IPS DF 4.7 (cell line): ENCODE data around the gene BCAR3.
A peak's percentile ranks its signal among the peaks of the same experiment; 100 is the strongest.
"Not testable (repeated sequence)": the region's sequence is repeated elsewhere in the genome, so short reads cannot be mapped to it uniquely, and the experiment has no call there.

Experiments used
- DNase-seq: peaks from one replicate; pipeline ENCODE4 v3.0.0-alpha.2; 2013; ENCODE audit warnings: low spot score; ENCODE audit errors: extremely low read depth

BCAR3 gene

DNA sequence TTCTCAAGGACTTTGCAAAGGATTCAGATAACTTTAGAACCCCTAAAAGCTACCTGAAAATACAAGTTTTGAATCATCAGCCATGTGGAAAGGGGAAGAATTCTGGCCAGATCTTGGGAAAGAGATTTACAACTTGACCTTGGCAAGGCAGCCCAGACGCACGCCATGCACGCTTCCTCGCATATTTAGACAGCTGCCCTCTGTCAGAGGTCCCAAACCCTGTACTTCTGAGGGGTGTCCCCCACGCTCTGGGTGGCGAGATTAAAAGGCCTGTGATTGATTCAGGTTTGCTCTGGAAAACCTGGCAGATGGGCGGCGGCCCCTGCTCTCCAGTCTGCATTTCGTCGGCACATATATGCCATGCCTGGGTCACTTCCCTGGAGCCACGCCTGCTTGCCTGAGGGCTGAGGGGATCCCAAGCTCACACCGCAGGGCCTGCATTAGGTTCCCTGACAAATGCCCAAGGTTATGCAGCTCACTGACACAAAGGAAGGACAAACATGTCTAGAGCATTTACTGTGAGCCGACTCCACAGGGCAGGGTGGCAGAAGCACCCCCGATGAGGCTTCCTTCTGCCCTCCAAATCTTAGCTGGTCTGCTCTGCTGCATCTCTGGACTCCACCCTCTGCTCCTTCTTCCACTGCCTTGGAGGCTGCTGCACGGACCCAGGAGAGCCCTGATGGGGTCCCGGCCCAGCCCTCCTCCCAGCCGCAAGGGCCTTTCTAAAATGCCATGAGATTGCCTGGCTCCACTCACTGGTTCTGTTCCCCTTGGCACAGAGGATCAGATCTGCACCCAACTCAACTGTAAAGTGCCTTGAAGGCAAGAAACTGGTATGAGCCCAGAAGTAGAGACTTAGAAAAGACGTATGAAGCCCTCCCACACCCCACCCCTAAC lies 103.9 kb downstream of the BCAR3 start:
- no peak for DNase-seq

- no peak for DNase-seq
Observed at GRCh38 chr1:93576746-93577145, 104.9 kb downstream of the BCAR3 start.

DNA sequence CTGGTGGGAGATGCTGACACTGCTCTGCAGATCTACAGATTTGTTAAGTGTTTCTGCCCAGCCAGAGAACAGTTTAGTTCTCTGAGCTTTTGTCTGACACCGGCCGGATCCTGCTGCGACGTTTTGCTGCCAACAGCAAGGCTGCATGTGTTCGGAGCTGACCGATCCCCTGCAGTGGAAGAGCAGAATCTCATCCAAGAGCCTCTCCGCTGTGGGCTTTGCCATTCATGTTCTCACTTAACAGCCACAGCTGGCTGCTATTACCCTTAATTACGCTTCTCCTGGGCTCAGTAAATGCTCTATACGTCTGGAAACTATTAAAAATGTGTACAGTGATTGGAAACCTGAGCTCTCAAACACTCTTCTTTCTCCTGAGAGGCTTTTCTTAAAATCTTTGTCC lies 105.3 kb downstream of the BCAR3 start:
- DNase-seq: no peak

GRCh38 chr1:93575621-93576284 lies 105.9 kb downstream of the BCAR3 start:
- DNase-seq: no peak

- no peak for DNase-seq
Observed at GRCh38 chr1:93574991-93575390, 106.6 kb downstream of the BCAR3 start.

DNA sequence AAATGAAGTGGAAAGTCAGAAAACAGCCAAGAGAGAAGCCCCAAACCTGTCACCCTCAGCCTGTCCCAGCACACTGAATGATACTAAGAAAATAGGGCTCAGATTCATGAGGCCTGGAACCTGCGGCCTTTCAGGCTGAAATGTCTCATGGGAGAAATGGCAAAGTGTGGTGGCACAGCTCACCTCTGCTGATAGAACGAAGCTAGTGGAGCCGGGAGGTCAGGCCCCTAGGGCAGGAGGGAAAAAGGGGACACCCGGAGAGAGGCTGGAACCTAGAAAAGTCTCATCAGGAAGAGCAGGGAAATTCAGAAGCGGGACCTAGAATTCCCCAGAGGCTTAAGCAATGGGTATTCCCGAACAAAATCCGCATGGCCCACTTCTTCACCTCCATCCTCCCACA lies 107.1 kb downstream of the BCAR3 start:
- DNase-seq: no peak

GRCh38 chr1:93573940-93574469 lies 107.6 kb downstream of the BCAR3 start:
- DNase-seq: no peak

DNA sequence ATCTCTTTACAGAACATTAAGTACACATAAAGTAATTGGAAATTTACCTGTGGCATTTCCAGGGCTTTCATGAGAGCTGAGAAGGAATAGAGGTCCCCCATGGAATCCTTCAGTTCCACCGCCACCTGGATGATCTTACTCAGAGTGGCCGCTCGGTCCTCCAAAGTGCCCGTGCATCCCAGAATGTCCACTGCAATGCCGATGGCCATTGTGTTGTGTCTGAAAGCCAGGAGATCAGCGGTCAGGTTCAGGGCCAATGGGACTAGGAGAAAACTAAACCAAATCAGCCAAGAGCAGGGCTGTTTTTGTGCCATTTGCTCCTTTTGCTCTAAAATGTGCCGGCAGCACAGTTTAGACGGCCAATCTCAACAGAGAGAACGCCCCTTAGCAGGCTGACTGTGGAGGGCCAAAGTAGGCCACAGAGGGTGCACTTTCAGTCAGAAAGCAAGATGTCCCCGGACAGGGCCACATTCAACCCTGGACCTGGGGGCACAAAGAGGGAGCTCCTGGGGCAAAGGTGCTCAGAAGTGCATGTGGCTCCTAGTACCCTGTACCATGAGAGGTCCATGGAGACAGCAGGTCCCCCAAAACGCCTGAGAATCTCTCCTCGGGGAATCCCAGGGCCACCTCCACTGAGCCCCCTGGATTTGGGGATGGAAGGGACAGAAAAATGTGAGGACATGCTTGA lies 109.9 kb downstream of the BCAR3 start:
- DNase-seq: no peak

DNA sequence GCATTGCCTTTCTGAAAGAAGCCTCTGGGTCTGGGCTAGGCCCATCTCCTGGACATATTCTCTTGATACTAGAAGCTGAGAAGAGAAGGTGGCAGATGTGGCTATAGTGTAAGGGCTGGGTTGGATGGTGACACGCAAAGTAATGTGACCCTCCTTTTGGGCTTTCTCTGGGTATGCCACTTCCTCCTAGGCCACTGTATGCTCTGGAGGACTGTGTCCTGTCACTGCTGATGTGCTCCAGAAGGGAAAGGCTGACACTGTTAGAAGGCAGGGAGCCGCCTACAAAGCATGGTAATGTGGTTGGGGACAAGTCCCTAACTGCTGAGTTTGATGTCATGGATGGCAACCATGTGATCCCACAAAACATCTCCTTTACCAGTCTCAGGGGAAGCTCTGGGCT lies 112.1 kb downstream of the BCAR3 start:
- DNase-seq: no peak

GRCh38 chr1:93567255-93567918 lies 114.2 kb downstream of the BCAR3 start:
- no peak for DNase-seq

- DNase-seq: no peak
Observed at GRCh38 chr1:93566227-93566626, 115.4 kb downstream of the BCAR3 start.

GRCh38 chr1:93565496-93566206 lies 116.0 kb downstream of the BCAR3 start:
- no peak for DNase-seq

DNA sequence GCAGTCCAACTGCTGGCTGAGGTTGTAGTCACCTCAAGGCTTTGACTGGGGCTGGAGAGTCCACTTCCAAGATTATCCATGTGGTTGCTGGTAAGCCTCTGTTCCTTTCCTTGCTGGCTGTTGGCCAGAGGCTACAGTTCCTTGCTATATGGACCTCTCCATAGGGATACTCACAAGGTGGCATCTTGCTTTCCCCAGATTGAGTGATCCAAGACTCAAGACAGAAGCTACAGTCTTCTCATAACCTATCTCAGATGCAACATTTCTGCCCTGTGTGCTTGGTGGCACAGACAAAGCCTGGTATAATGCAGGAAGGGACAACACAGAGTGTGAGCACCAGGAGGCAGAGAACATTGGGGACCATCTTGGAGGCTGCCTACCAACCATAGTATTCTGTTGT lies 121.9 kb downstream of the BCAR3 start:
- DNase-seq: no peak

DNA sequence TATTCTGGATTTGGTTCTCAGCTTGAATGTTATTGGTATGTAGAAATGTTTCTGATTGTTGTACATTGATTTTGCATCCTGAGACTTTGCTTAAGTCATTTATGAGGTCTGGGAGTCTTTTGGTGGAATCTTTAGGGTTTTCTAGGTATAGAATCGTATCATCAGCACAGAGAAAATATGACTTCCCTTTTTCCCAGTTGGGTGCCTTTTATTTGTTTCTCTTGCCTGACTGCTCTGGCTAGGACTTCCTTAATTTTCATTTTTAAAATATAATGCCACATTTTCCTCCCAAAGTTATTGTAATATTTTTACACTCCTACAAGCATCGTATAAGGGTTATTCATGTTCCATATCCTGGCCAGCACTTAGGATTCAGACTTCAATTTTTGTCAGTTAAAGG lies 122.6 kb downstream of the BCAR3 start:
- no peak for DNase-seq

DNA sequence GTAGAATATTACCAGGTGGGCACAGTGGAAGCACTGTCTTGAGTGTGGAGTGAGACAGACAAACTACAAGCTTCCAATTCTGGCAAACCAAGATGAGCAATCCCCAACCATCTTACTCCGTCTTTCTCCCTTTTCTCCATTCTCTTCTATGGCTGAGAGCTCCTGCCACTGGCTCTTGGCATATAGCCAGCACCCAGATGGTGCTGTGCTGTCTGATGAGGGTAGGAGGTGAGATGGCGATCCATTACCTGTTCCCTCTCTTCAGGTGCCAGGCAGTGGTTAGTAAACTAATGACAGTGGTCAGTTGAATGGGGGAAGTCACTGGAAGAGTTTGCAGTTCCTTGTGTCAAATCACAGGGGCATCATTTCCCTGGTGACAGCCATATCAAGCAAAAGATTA lies 125.3 kb downstream of the BCAR3 start:
- DNase-seq: no peak

- no peak for DNase-seq
Observed at GRCh38 chr1:93554883-93555872, 126.5 kb downstream of the BCAR3 start.

DNA sequence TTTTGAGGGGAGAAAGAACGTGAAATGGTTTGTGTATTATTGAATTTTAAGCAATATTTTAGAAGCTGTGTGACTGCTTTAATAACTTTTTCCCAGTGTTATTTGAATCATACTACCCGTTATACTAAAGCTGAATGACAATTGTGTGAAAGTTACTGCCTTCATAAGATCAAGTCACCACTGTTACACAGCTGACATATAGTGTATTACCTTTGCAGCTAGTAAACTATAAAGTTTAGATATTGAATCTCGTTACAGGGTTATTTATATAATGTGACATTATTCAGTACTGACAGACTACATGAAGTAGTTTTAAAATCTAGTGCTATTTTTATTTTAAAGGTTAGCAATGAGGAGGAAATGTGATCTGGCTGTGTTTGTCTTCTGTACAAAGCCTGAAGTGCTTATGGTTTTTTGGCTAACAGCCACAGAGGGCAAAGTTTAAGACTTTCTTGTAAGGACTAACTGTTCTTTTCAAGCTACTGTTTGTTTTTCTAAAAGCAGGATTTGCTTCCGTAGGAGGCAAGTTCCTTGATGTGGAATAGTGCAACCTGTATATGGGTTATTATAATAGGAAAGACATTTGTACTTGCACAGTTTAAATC lies 127.6 kb downstream of the BCAR3 start:
- DNase-seq: not testable (repeated sequence)

- peak; percentile 5 for DNase-seq
Observed at GRCh38 chr1:93552741-93553455, 128.7 kb downstream of the BCAR3 start.
